PFSK-1 (cell line): ENCODE measurements around the gene TNPO3.

Experiments
- POLR2AphosphoS5 ChIP-seq: IDR thresholded peaks from 2 replicates; pipeline ENCODE4 v1.6.1; 2012; ENCODE audit warnings: low read depth, mild to moderate bottlenecking, control low read depth, low read length, moderate library complexity
- REST ChIP-seq, 2 experiments: IDR thresholded peaks; 2 replicates each; pipeline versions ENCODE4 v1.6.1 to v1.8.0; 2011 to 2012; ENCODE audit warnings: low read depth in 2 of 2, low read length in 2 of 2, control low read depth in 1 of 2, inconsistent platforms in 1 of 2, mild to moderate bottlenecking in 1 of 2, moderate library complexity in 1 of 2; ENCODE audit not compliant: insufficient read depth in 1 of 2
- SIN3A ChIP-seq: IDR thresholded peaks from 2 replicates; pipeline ENCODE4 v1.6.1; 2012; ENCODE audit warnings: mild to moderate bottlenecking, low read length, moderate library complexity, borderline replicate concordance; ENCODE audit not compliant: insufficient read depth
- TAF1 ChIP-seq: IDR thresholded peaks from 2 replicates; pipeline ENCODE4 v1.6.1; 2012; ENCODE audit warnings: low read length, control low read depth, borderline replicate concordance; ENCODE audit not compliant: insufficient read depth

- TF ChIP-seq REST (IDR thresholded peaks at IDR 0.05; ENCODE audit: insufficient read depth in 1 of 2, low read depth in 2 of 2, low read length in 2 of 2) = no peak
- no peak for TF ChIP-seq SIN3A
- no peak for TF ChIP-seq POLR2AphosphoS5
- TF ChIP-seq TAF1 = no peak
Measured at GRCh38 chr7:128968624-128969023, 86.3 kb downstream of the TNPO3 start.
